H1 (cell line): ENCODE measurements around the gene SNX33. TPM values are rescaled to one million over a fixed set of nuclear protein-coding genes. Genes with fewer than 3 reads are reported as not detected.
"Not testable (repeated sequence)": the region's sequence is repeated elsewhere in the genome, so short reads cannot be mapped to it uniquely, and the experiment has no call there.

Source experiments
- CTCF ChIA-PET: fragments of 300-600 bp; sonication (Branson Sonifier 250); formaldehyde crosslinking; loops from one replicate; lab custom pipeline; 2021; ENCODE audit not compliant: partially characterized antibody; lab: Charles Lee
- POLR2A ChIA-PET: fragments of 300-600 bp; sonication (Branson Sonifier 250); formaldehyde crosslinking; loops from one replicate; lab custom pipeline; 2021; ENCODE audit warnings: inconsistent platforms; ENCODE audit not compliant: partially characterized antibody; lab: Charles Lee
- DNase-seq, 2 experiments: peaks; one replicate each; pipeline versions ENCODE4 v3.0.0 to v3.0.0-alpha.2; 2010 to 2022; ENCODE audit warnings: low spot score in 2 of 2, low read depth in 1 of 2, mixed read lengths in 1 of 2
- FAIRE-seq: peaks from 2 replicates; lab custom pipeline; 2011; peaks lifted over from hg19 to GRCh38; lab: Jason Lieb, UNC
- H2AFZ ChIP-seq: 2 replicates; pipeline ENCODE4 v1.8.1; 2012; ENCODE audit warnings: low read length, inconsistent platforms
- H2AK5ac ChIP-seq: 2 replicates; pipeline ENCODE4 v1.6.1; 2013; ENCODE audit warnings: low read depth, low read length
- H2BK120ac ChIP-seq: replicated peaks from 2 replicates; pipeline ENCODE3; 2013; ENCODE audit warnings: low read depth, low read length, inconsistent platforms
- H2BK12ac ChIP-seq: 2 replicates; pipeline ENCODE4 v1.6.1; 2013; ENCODE audit warnings: low read depth, low read length
- H2BK15ac ChIP-seq: 2 replicates; pipeline ENCODE4 v1.6.1; 2013; ENCODE audit warnings: low read length
- H2BK20ac ChIP-seq: 2 replicates; pipeline ENCODE4 v1.6.1; 2013; ENCODE audit warnings: low read length
- H2BK5ac ChIP-seq: 2 replicates; pipeline ENCODE4 v1.6.1; 2013; ENCODE audit warnings: low read depth, low read length
- H3K14ac ChIP-seq: 2 replicates; pipeline ENCODE4 v1.6.1; 2013; ENCODE audit warnings: inconsistent platforms; ENCODE audit not compliant: insufficient read length
- H3K18ac ChIP-seq: 2 replicates; pipeline ENCODE4 v1.6.1; 2013; ENCODE audit warnings: low read length; ENCODE audit errors: extremely low read depth
- H3K23ac ChIP-seq: 2 replicates; pipeline ENCODE4 v1.6.1; 2013; ENCODE audit warnings: inconsistent platforms; ENCODE audit not compliant: insufficient read length
- H3K23me2 ChIP-seq: 2 replicates; pipeline ENCODE4 v1.6.1; 2013; ENCODE audit warnings: low read depth, low read length
- H3K27ac ChIP-seq: 2 replicates; pipeline ENCODE4 v1.6.1; 2011; ENCODE audit warnings: low read depth, low read length, inconsistent platforms
- H3K27me3 ChIP-seq, 4 experiments: replicated peaks in 1 of 4; 1 replicate in 1 of 4; 2 replicates in 3 of 4; pipeline versions ENCODE4 v1.6.1 to v1.8.1; 2011 to 2013; ENCODE audit warnings: low read length in 3 of 4, mild to moderate bottlenecking in 3 of 4, inconsistent platforms in 2 of 4, mixed read lengths in 2 of 4, moderate library complexity in 1 of 4; ENCODE audit not compliant: control insufficient read depth in 3 of 4, insufficient read depth in 3 of 4; ENCODE audit errors: extremely low read depth in 1 of 4
- H3K36me3 ChIP-seq, 4 experiments: 2 replicates each; pipeline versions ENCODE4 v1.6.1 to v1.8.1; 2011 to 2013; ENCODE audit warnings: mild to moderate bottlenecking in 4 of 4, low read length in 3 of 4, moderate library complexity in 2 of 4, control low read depth in 1 of 4, inconsistent platforms in 1 of 4; ENCODE audit not compliant: insufficient read depth in 4 of 4, control insufficient read depth in 2 of 4
- H3K4ac ChIP-seq: replicated peaks from 2 replicates; pipeline ENCODE3; 2013; ENCODE audit warnings: low read length, low read depth, mixed read lengths, inconsistent platforms; ENCODE audit not compliant: insufficient read length
- H3K4me1 ChIP-seq, 4 experiments: replicated peaks in 1 of 4; 1 replicate in 1 of 4; 2 replicates in 3 of 4; pipeline versions ENCODE4 v1.6.1 to v1.8.1; 2011 to 2013; ENCODE audit warnings: low read length in 3 of 4, inconsistent platforms in 2 of 4, mixed read lengths in 1 of 4; ENCODE audit not compliant: insufficient read depth in 4 of 4, control insufficient read depth in 3 of 4
- H3K4me2 ChIP-seq, 2 experiments: 2 replicates each; pipeline versions ENCODE4 v1.6.1 to v1.8.1; 2011 to 2013; ENCODE audit warnings: low read depth in 2 of 2, low read length in 2 of 2, control low read depth in 1 of 2, inconsistent platforms in 1 of 2, mild to moderate bottlenecking in 1 of 2; ENCODE audit not compliant: insufficient read depth in 1 of 2
- H3K4me3 ChIP-seq, 4 experiments: fragments of 200-600, 300-600 bp in 1 of 4; sonication (generic), shearing (Covaris generic), sonication (Bioruptor Twin) in 1 of 4; 2 replicates each; pipeline versions ENCODE4 v1.5.1 to v1.8.1; 2011 to 2016; ENCODE audit warnings: low read length in 4 of 4, low read depth in 3 of 4, control low read depth in 2 of 4, inconsistent platforms in 2 of 4, mild to moderate bottlenecking in 2 of 4, mixed read lengths in 1 of 4, moderate library complexity in 1 of 4; ENCODE audit not compliant: insufficient read depth in 2 of 4; ENCODE audit errors: extremely low read depth in 1 of 4
- H3K56ac ChIP-seq: replicated peaks from 2 replicates; pipeline ENCODE3; 2013; ENCODE audit warnings: low read depth, mild to moderate bottlenecking, mixed read lengths, low read length, inconsistent platforms; ENCODE audit not compliant: insufficient read length
- H3K79me1 ChIP-seq: 2 replicates; pipeline ENCODE4 v1.6.1; 2013; ENCODE audit warnings: low read depth, low read length, control low read depth
- H3K79me2 ChIP-seq, 2 experiments: 2 replicates each; pipeline versions ENCODE4 v1.6.1 to v1.8.1; 2012 to 2013; ENCODE audit warnings: low read length in 2 of 2, mild to moderate bottlenecking in 2 of 2, inconsistent platforms in 1 of 2; ENCODE audit not compliant: insufficient read depth in 2 of 2, control insufficient read depth in 1 of 2
- H3K9ac ChIP-seq, 4 experiments: replicated peaks in 1 of 4; 1 replicate in 1 of 4; 2 replicates in 3 of 4; pipeline versions ENCODE4 v1.6.1 to v1.8.1; 2011 to 2013; ENCODE audit warnings: low read depth in 3 of 4, low read length in 3 of 4, control low read depth in 2 of 4, mild to moderate bottlenecking in 2 of 4, moderate library complexity in 2 of 4, inconsistent platforms in 1 of 4; ENCODE audit errors: extremely low read depth in 1 of 4
- H3K9me3 ChIP-seq, 2 experiments: 2 replicates each; pipeline versions ENCODE4 v1.6.1 to v1.8.1; 2012 to 2013; ENCODE audit warnings: mild to moderate bottlenecking in 2 of 2, moderate library complexity in 2 of 2, control low read depth in 1 of 2, inconsistent platforms in 1 of 2, low read depth in 1 of 2, low read length in 1 of 2, mixed read lengths in 1 of 2; ENCODE audit not compliant: insufficient read depth in 2 of 2
- H4K20me1 ChIP-seq, 2 experiments: replicated peaks in 1 of 2; 2 replicates each; pipeline versions ENCODE3 to v1.8.1; 2011 to 2013; ENCODE audit warnings: inconsistent platforms in 2 of 2, low read length in 2 of 2, mild to moderate bottlenecking in 1 of 2; ENCODE audit not compliant: insufficient read depth in 2 of 2, control insufficient read depth in 1 of 2
- H4K5ac ChIP-seq: 2 replicates; pipeline ENCODE4 v1.6.1; 2013; ENCODE audit warnings: low read length, low read depth, mixed read lengths, inconsistent platforms; ENCODE audit not compliant: insufficient read length
- H4K8ac ChIP-seq: 2 replicates; pipeline ENCODE4 v1.8.0; 2013; ENCODE audit warnings: mild to moderate bottlenecking, moderate library complexity, low read length, inconsistent platforms; ENCODE audit not compliant: insufficient read depth; ENCODE audit errors: extremely low read depth
- H4K91ac ChIP-seq: replicated peaks from 2 replicates; pipeline ENCODE3; 2013; ENCODE audit warnings: low read length, mixed read lengths, inconsistent platforms; ENCODE audit not compliant: insufficient read length
- GABPA ChIP-seq: IDR thresholded peaks from 2 replicates; pipeline ENCODE4 v1.6.1; 2011; ENCODE audit warnings: mild to moderate bottlenecking, low read length, moderate library complexity, borderline replicate concordance; ENCODE audit not compliant: insufficient read depth
- WGBS, 2 experiments: shearing (Covaris generic) in 1 of 2; methylation state at CpG; one replicate each; pipeline versions ENCODE4 v1.1.6 to v1.1.7; 2013 to 2015; ENCODE audit warnings: low lambda C conversion rate in 2 of 2, mixed read lengths in 2 of 2, inconsistent platforms in 1 of 2, low coverage in 1 of 2, missing lambda C conversion rate in 1 of 2; ENCODE audit not compliant: insufficient replicate concordance in 2 of 2, insufficient coverage in 1 of 2, insufficient read length in 1 of 2; ENCODE audit errors: extremely low coverage in 1 of 2, missing lambda C conversion rate in 1 of 2; 5-methylcytosine and 5-hydroxymethylcytosine counted together
- polyA plus RNA-seq, 7 experiments: library from polyadenylated mRNA; depleted of rRNA in 3 of 7; stranded (reverse) in 5 of 7; unstranded in 2 of 7; fragments of >200 nt in 5 of 7; fragments of 200-250 nt in 2 of 7; gene quantifications; 1 replicate in 5 of 7; 2 replicates in 1 of 7; 4 replicates in 1 of 7; pipeline versions ENCODE4 v1.2.1 to v1.2.3, GENCODE V29; 2011 to 2013; ENCODE audit warnings: missing spikeins in 2 of 7, mixed read lengths in 2 of 7
- total RNA-seq: library from RNA; stranded (reverse); fragmentation: NEBNext Ultra II Directional; extraction: Animal tissue kit (Norgen Biotek cat#: 25700); gene quantifications from 2 replicates; pipeline ENCODE4 v1.2.1, GENCODE V29; 2021

SNX33 gene
- total and polyA plus RNA-seq, 2 of the 8 experiments (the other 6 are each of a cell fraction or from before 2014, with no cell fraction given) = 14.3 to 22.9 TPM

DNA sequence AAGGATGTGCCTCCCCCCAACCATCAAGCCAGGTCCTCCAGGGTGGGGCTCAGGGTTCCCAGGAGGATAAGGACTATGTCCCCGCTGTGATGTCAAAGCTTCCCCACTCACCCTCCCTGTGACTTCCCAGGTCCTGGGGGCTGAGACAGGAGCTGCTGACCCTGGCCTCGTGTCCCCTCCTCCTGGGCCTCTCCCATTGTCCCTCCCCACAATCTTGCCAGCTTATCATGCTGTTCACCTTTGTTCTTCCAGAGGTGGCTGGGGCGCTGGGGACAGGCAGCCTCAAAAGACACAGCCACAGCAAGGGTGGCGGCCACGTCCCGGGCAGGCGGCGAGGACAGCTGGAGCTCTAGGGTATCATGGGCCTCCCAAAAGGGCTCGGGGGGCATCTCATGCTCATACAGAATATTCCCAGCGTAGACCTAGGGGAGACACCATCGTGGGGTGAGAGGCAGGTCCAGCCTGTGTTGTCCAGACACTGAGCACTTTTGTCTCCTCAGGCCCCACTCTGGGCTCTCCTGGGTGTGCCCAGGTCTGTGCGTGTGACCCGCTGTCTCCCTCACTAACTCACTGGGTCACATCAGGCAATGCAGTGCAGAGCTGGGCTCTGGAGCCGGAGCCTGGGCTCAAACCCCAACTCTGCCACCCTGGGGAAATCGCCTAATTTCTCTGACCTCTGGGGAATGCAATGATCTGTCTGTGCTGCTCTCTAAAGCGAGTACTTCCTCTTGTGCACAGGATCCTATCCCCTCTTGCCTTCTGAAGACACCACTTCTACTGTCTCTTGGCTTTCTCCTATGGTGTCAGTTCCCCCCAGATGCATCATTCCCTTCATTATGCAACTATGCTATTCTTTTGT, 30.0 kb downstream of the SNX33 start (continued):
- no peak for TF ChIP-seq GABPA

DNA sequence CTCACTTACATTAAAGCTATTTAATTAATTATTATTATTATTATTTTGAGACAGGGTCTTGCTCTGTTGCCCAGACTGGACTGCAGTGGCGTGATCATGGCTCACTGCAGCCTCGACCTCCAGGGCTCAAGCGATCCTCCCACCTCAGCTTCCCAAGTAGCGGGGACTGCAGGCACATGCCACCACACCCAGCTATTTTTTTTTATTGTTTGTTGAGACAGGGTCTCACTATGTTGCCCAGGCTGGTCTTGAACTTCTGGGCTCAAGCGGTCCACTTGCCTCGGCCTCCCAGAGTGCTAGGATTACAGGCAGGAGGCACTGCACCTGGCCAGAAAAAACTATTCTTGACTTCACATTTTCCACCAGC, 30.6 kb downstream of the SNX33 start:
- not testable (repeated sequence) for H3K79me1 ChIP-seq, DNase-seq, H3K79me2 ChIP-seq, H2BK20ac ChIP-seq, H3K23me2 ChIP-seq, H4K20me1 ChIP-seq, H2BK5ac ChIP-seq, H3K4me2 ChIP-seq, H3K14ac ChIP-seq, H3K27me3 ChIP-seq, H4K91ac ChIP-seq, H3K9me3 ChIP-seq, H2BK12ac ChIP-seq, H4K5ac ChIP-seq, H3K23ac ChIP-seq, H2BK120ac ChIP-seq, H2BK15ac ChIP-seq, H3K36me3 ChIP-seq, H3K18ac ChIP-seq, H3K4ac ChIP-seq, FAIRE-seq, H2AFZ ChIP-seq, H3K4me1 ChIP-seq, H2AK5ac ChIP-seq, H4K8ac ChIP-seq, H3K4me3 ChIP-seq, H3K9ac ChIP-seq, H3K56ac ChIP-seq, H3K27ac ChIP-seq
- 93% methylated on average over 6 of the region's 6 CpGs; no CpG with 5 or more reads in 1 of the 2 experiments for WGBS, 2 experiments
- CTCF ChIA-PET = interaction anchor here (0.7 to 4.4 kb wide), 9 partner anchors 7 to 352 kb away, joined by 3 to 32 read pairs (median 4); partner anchors contain the start of gene SNX33
- POLR2A ChIA-PET = interaction anchor here (0.8 to 2.2 kb wide), 3 partner anchors 9 to 38 kb away, joined by 3 to 11 read pairs (median 3); partner anchors contain the start of gene IMP3
